ENCODE data around the gene C1orf116.

DNA sequence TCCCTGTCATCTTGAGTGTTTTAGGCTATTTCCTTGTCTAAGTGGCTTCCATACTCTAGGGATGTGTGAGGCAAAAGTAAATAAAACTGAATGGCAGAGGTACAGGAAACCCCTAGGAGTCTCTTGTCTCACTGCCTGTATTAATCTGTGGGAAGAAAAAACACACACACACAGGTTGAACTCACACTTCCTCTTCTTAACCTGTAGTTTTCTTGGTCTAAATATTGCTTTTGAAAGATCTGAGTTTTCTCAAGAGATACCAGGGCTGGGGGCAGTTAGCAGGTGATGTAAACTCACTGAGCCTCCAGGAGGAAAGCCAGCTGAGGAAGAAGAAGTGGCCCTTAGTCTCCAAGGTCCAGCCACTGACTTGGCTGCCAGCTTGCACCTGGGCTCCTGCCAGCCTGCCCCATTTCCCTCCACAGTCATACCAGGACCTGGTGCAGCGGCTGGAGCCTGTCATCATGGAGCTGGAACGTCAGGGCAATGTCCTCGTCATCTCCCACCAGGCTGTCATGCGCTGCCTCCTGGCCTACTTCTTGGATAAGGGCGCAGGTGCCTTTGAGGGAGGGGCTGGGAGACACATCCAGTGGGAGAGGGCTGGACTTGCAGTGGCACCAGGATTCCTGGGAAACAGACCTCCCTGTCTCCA lies 37.4 kb upstream of the C1orf116 start:
- TF ChIP-seq, protein P1, sequence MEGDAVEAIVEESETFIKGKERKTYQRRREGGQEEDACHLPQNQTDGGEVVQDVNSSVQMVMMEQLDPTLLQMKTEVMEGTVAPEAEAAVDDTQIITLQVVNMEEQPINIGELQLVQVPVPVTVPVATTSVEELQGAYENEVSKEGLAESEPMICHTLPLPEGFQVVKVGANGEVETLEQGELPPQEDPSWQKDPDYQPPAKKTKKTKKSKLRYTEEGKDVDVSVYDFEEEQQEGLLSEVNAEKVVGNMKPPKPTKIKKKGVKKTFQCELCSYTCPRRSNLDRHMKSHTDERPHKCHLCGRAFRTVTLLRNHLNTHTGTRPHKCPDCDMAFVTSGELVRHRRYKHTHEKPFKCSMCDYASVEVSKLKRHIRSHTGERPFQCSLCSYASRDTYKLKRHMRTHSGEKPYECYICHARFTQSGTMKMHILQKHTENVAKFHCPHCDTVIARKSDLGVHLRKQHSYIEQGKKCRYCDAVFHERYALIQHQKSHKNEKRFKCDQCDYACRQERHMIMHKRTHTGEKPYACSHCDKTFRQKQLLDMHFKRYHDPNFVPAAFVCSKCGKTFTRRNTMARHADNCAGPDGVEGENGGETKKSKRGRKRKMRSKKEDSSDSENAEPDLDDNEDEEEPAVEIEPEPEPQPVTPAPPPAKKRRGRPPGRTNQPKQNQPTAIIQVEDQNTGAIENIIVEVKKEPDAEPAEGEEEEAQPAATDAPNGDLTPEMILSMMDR (IDR thresholded peaks at IDR 0.05), result no peak
- TF ChIP-seq EZH2 (IDR thresholded peaks at IDR 0.05), result no peak
- no peak for TF ChIP-seq EZH2phosphoT487 (IDR thresholded peaks at IDR 0.05)

Data from neural progenitor cell (in vitro differentiated cells).